HG02798 (cell line): Measurements from ENCODE around the gene ZNF835.
"Not testable (repeated sequence)": the region's sequence is repeated elsewhere in the genome, so short reads cannot be mapped to it uniquely, and the experiment has no call there.

Experiments used
- ATAC-seq: cut with Tn5 transposase; IDR thresholded peaks from one replicate; pipeline ENCODE4 v1.9.1; 2021; ENCODE audit warnings: mild to moderate bottlenecking; ENCODE audit not compliant: unreplicated experiment, poor library complexity

ZNF835 gene

GRCh38 chr19:56671613-56671994 is at the start of gene ZNF835:
Gene ZNF835, minus strand, starts transcription at chr19:56671757. Its CDS starts 6,559 bp downstream, at chr19:56665198.
- ATAC-seq = no peak

- no peak for ATAC-seq
Observed at GRCh38 chr19:56720281-56720680, 48.7 kb upstream of the ZNF835 start.

DNA sequence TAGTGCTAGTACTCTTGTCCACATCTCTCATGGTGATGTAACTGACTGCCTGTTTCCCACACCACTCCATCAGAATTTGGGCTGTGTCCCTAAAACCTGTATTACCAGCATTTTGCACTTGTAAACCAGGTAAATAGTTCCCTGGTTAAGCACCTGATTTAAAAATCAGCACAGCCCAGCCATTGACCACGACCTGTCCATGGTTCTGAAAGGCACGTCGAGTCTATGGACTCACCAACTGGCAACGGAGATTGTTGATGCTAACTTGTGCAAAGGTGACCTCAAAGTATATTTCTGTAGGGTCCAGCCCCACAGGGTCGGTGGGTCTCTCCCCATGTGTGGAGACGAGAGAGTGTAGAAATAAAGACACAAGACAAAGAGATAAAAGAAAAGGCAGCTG is 46.7 kb upstream of the ZNF835 start:
- ATAC-seq = no peak

DNA sequence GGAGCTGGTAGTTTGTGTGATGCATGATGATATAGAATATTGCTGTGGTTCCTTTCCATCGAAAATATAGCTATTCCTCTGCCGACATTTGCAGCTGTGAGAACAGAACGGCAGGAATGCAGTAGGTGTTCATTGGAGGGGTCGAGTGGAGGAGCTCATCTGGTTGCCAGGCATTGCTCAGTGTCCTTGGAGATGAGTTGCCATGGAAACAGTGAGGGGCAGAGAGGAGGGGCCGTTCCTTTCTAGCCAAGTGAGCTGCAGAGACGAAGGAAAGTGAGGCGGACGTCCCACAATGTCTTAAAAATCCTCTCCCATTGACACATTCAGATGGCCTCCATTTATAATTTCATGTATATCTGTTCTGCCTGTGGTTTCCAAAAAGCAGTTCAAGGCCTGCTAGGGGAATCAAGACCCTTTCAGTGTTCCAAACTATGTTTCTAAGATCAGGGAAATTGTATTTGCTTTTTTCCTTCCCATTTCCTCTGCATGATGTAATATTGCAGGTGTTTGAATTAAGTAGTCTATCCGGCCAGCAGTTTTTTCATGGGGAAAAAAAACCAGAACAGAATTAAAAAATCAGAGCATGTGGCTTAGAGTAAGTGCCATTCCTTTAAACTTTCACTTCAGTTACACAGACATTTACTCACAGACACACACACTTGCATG is 41.2 kb upstream of the ZNF835 start:
- ATAC-seq = no peak

DNA sequence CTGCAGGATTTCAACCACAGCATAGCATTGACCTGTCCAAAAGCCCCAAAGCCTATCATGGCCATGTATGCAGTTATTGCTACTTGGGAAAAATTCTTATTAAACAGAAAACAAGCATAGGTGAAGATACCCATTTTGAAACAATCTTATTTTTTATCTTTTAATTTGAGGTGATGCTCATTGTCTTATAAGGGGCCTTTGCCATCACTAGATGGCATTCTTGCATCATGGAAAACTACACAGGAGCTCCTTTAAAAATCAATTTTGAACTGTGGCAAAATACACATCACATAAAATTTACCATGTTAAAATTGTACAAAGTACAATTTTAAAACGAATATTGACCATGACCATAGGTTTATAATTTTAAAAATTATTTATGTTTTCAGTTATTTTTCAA is 38.9 kb upstream of the ZNF835 start:
- no peak for ATAC-seq

DNA sequence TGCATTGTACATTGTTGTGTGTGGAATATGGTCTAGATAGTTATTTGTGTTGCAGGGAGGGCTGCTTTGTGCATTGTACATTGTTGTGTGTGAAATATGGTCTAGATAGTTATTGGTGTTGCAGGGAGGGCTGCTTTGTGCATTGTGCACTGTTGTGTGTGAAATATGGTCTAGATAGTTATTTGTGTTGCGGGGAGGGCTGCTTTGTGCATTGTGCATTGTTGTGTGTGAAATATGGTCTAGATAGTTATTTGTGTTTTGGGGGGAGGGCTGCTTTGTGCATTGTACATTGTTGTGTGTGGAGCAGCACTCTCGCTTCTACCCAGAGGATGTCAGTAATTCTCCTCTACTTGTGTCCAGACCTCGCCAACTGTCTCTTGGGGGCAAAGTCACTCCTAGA is 36.3 kb upstream of the ZNF835 start:
- no peak for ATAC-seq

DNA sequence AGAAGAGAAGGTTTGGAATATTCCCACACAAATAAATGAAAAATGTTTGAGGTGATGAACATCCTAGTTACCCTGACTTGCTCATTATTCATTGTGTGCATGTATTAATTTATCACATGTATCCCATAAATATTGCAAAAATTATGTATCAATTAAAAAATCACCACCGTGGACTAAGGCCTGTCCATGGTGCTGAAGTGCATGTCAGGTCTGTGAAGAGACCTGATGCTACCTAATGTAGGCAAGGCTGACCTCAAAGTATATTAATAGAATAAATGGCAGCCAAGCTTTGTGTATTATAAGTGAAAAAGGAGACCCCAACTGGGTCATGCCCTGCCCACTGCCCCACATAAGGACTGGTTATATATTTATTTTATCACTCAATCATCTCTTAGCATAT is 34.4 kb upstream of the ZNF835 start:
- ATAC-seq = no peak

- no peak for ATAC-seq
Observed at GRCh38 chr19:56701895-56702294, 30.3 kb upstream of the ZNF835 start.

GRCh38 chr19:56699552-56699951 is 28.0 kb upstream of the ZNF835 start:
- ATAC-seq = no peak

- no peak for ATAC-seq
Observed at GRCh38 chr19:56692206-56692895, 20.8 kb upstream of the ZNF835 start.

- ATAC-seq = no peak
Observed at GRCh38 chr19:56690670-56691069, 19.1 kb upstream of the ZNF835 start.

GRCh38 chr19:56689198-56689597 is 17.6 kb upstream of the ZNF835 start:
- no peak for ATAC-seq

- no peak for ATAC-seq
Observed at GRCh38 chr19:56687031-56687430, 15.5 kb upstream of the ZNF835 start.

GRCh38 chr19:56683116-56683515 is 11.6 kb upstream of the ZNF835 start:
- ATAC-seq = no peak

GRCh38 chr19:56681702-56682101 is 10.1 kb upstream of the ZNF835 start:
- no peak for ATAC-seq

GRCh38 chr19:56678205-56678604 is 6.6 kb upstream of the ZNF835 start:
- no peak for ATAC-seq

DNA sequence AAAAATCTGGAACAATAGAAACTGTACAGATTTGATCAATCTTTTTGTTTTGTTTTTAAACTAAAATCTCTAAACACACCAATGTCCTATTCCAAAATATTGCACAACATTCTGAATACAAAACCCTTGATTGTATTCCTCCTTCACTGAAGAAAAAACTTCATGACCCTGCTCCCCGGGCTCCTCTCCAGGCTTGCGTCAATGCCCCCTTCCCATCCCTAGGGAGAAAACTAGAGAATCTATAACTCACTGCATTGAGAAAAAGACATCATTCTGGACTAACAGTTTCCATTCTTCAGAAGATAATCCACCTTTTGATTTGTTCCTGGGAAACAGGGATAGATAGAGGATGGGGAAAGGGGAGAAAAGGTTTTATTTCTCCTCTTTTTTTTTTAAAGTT is 1.1 kb upstream of the ZNF835 start:
- not testable (repeated sequence) for ATAC-seq

GRCh38 chr19:56670961-56671612 is 470 bp downstream of the ZNF835 start:
- no peak for ATAC-seq

DNA sequence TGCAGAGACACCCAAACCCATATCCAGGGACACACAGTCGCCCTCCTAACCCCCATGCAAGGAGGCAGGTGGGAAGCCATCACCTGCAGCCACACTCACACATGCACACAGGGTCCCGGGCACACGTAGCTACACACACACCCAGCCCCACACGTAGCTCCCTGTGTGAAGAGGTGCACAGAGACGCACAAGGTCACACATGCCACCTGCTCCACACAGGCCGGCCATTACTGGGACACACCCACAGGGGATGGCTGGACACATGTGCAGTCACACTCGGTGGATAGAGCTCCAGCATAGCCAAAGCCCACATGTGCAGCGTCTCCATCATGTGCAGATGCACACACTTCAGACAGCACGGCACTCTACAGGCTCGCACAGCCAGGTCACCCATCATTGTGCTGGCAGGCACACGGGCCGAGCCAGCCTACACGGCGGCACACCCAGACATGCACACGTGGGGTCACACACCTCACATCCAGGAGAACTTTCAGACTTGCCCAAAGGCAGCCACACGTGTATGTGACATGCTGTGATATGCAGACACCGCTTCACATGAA is 1.1 kb downstream of the ZNF835 start:
- no peak for ATAC-seq

GRCh38 chr19:56668676-56669075 is 2.9 kb downstream of the ZNF835 start:
- no peak for ATAC-seq

DNA sequence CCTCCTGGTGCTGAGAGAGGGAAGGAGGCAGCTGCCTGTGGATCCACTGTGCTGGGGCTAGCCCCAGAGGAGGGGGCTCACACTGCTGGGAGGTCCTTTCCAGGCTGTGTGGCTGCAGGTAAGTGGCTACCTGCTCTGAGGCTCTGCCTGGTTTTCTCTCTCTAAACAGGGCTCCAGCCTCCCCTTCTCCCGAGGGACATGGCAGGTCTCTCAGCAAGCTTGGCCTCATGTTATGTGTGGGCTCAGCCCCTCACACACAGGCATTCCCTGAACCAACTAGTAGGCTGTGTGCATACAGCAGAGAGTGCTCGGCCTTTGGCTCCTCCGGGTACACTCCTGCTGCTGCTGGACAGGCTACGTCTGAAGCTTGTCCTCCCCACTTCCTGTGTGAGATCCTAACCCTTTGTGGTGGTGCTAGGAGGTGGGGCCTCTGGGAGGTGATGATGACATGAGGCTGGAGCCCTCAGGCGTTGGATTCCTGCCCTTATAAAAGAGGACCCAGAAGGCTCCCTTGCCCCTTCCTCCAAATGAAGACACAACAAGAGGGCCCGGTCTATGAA is 4.2 kb downstream of the ZNF835 start:
- no peak for ATAC-seq
